GM19463 (cell line): ENCODE results near the gene LTN1.
"Not testable (repeated sequence)": the region's sequence is repeated elsewhere in the genome, so short reads cannot be mapped to it uniquely, and the experiment has no call there.

Experiments used
- ATAC-seq: cut with Tn5 transposase; IDR thresholded peaks from one replicate; pipeline ENCODE4 v1.9.1; 2021; ENCODE audit warnings: mild to moderate bottlenecking, moderate library complexity; ENCODE audit not compliant: unreplicated experiment

LTN1 gene

DNA sequence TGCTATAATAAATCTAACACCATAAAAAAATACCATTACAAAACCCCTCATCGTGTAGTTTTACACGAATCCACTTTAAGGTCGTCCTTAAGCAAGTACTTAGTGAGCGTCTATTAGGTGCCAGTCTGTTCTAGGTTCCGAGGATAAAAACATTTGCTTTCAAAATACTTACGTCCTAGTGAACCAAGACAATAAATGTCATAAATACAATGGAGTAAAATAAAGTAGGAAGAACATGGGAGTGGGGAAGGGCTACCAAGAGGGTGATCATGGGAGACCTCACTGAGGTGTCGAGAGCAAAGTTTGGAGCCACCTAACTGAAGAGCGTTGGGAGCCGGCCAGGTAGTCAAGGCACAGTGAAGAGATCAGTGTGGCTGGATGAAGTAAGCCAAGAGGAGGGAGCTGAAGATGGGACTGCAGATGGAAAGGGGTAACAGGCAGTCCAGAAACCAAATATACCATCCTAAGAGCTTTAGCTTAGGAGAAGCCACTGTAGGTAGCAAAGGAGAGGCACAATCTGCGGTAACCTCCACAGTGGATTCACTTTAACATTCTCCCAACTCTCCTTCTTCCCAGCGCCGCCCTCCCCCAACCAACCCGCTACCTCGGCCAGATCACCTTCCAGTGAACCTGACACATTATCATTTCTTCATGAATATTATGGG, 684 bp downstream of the LTN1 start:
- ATAC-seq = no peak

DNA sequence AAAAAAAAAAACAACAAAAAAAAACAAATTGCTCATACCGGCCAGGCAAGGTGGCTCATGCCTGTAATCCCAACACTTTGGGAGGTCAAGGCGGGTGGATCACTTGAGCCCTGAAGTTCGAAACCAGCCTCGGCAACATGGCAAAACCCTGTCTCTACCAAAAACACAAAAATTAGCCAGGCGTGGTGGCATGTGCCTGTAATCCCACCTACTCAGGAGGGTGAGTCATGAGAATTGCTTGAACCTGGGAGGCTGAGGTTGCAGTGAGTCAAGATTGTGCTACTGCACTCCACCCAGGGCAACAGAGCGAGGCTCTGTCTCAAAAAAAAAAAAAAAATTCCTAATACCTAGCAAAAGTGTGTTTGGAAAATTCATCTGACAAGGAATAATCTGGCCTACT, 4.5 kb downstream of the LTN1 start:
- not testable (repeated sequence) for ATAC-seq

DNA sequence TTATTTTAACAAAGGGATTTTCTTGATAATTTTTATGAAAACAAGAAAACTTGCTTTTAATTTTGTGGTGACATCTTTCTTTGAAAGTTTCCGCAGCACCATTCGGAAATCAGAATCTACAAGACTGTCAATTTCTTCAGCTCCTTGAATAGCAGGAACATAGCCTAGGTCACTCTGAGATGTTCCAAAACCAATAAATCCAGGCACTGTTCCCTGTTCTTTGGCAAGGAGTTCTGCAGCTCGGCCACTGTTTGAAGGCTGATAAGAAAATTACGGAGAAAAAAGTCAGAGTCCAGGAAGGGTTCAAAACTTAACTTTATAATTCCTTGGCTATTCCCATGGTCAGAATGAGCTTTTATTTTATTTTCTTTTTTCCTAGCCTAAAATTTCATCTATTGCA, 6.0 kb downstream of the LTN1 start:
- no peak for ATAC-seq

DNA sequence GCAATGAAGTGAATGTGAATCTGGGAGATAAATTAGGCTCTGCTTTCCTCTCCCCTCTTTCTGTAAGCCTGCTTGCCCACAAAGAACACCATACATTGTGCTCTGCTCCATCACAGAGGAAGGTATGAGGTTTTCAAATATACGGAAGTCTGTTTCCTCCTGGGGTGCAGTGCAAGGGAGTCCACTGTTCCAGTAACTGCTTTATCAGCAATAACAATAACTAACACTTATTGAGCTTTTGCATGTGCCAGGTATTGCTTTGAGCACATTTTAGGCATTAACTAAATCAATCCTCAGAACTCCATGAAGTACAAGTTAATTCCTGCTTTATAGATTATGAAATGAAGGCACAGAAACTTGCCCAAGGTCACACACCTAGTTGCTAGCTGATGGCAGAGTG, 10.0 kb downstream of the LTN1 start:
- ATAC-seq = no peak

DNA sequence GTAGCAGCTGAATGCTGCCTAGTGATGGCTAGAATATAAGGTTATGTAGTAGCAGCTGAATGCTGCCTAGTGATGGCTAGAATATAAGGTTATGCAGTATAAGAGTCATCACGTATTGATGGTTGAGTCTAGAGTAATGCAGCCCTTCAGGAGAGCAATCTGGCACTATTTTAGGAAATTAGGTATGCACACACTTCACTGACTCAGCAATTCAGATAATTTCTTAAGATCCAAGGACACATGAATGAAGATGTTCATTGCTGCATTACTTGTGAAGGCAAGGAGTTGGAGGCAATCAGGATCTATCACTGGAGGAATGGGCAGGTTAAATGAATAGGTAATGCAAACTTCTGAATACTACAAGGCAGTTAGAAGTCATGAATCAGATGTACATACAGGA, 13.6 kb downstream of the LTN1 start:
- ATAC-seq = no peak

DNA sequence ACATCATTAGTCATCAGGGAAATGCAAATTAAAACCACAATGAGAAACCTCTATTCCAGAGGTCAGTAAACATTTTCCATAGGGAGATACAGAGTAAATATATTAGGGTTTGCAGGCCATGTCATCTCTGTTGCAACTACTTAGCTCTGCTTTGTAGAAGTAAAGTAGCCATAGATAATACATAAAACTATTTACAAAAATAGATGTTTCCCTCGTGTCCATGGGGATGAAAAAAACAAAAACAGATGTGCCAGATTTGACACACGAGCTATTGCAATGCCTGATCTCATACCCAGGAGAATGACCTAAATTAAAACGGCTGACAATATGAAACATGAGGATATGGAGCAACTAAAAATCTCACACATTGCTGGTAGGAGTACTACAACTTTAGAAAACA, 17.3 kb downstream of the LTN1 start:
- no peak for ATAC-seq

DNA sequence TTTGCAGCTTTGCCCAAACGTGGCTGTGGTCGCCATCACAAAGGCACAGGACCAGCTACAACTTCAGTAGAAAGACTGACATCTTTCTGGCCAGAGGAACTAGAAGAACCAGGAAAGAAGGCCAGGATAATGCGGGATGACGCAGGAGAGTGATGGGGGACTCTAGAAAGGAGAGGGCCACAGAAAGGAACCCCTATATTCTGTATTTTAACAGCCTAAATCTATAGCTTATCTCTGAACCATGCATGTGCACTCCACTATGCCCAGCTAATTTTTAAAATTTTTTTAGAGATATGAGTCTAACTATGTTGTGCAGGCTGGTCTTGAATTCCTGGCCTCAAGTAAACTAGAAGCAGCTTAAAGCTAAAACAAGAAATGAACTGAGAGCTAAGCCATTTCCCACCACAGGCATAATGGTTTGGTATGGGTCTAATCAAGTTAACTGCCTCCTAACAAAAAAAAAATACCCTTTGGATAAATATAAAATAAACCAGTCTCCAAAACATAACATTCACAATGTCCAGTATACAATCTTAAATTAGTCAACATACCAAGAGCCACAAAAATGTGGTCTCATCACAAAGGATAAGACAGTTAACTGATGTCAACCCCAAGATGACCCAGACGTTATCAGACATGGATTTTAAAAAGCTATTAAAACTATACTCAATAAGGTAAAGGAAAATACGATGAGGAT, 18.0 kb downstream of the LTN1 start:
- ATAC-seq = no peak

DNA sequence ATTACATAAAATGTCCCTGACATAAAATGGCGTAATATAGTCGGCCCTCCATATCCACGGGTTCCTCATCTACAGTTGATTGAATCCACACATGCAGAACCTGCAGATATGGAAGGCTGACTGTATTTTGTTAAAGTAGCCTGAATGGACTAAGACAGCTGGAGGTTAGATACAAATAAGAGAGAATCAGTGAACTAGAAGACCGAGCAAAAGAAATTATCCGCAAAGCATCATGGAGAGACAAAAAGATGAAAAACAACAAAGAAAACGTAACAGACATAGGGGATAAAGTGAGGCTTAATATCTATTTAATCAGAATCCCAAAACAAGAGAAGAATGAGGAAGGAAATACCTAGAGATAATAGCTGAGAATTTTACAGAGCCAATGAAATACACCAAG, 20.3 kb downstream of the LTN1 start:
- no peak for ATAC-seq

DNA sequence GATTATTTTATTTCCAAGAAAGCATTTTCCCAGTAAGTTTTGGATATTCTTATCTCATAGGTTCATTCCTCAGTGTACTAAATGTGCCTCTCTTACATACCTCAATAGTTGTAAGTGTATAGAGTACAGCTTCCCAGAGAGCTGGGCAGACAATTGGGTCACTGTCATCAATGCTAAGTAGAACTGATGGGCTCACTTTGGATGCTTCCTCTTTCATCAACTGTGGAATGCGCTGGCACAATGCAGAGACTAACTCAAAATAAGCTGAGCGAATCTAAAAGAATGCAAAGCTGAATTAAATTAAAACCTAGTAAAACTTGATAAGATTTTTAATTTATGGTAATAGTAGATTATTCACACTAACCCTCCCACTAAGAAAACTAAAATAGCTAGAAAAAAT, 21.5 kb downstream of the LTN1 start:
- no peak for ATAC-seq

DNA sequence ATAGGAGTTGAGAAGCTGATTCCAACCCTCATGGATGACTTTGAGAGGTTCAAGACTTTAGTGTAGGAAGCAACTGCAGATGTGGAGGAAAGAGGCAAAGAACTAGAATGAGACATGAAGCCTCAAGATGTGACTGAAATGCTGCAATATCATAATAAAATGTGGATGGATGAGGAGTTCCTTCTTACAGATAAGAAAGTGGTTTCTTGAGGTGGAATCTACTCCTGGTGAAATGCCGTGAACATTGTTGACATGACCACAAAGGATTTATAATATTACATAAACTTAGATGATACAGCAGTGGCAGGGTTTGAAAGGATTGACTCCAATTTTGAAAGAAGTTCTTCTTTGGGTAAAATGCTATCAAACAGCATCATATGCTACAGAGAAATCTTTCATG, 28.8 kb downstream of the LTN1 start:
- ATAC-seq = no peak

DNA sequence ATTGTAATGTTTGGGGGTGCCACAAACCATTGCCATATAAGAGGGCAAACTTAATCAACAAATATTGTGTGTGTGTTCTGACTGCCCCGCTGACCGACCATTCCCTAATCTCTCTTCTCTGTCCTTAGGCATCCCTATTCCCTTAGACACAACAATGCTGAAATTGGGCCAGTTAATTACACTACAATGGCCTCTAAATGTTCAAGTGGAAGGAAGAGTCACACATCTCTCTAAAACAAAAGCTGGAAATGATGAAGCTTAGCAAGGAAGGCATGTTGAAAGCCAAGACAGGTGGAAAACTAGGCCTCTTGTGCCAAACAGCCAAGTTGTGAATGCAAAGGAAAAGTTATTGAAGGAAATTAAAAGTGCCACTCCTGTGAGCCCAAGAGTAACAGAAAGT, 30.2 kb downstream of the LTN1 start:
- ATAC-seq = no peak

DNA sequence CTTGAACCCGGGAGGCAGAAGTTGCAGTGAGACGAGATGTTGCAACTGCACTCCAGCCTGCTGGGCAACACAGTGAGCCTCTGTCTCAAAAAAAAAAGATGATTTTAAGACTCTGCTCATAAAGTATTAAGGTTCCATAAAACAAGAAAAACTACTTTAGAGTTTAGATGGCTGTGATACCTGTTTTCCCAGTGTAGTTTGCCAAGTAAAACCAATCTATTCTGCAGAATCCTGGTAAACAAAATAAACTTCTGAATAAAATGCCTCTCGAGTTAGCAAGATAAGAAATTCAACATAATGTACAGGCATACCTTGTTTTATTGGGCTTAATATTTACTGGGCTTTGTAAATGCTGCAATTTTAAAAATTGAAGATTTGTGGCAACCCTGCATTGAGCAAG, 30.8 kb downstream of the LTN1 start:
- no peak for ATAC-seq

DNA sequence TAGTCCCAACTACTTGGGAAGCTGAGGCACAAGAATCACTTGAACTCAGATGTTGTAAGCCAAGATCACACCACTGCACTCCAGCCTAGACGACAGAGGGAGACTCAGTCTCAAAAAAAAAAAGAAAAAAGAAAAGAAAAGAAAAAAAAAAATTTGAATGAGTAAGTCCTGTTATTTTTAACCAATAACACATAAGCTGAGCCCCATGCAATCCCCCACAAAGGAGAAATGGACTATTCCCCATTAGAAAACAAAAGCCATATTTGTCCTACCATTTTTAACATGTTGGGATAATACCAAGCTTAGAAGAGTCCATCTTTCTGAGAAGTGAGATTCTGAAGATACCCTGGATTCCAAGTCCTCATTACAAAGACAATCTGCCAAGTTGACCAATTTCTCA, 32.4 kb downstream of the LTN1 start:
- ATAC-seq = no peak

DNA sequence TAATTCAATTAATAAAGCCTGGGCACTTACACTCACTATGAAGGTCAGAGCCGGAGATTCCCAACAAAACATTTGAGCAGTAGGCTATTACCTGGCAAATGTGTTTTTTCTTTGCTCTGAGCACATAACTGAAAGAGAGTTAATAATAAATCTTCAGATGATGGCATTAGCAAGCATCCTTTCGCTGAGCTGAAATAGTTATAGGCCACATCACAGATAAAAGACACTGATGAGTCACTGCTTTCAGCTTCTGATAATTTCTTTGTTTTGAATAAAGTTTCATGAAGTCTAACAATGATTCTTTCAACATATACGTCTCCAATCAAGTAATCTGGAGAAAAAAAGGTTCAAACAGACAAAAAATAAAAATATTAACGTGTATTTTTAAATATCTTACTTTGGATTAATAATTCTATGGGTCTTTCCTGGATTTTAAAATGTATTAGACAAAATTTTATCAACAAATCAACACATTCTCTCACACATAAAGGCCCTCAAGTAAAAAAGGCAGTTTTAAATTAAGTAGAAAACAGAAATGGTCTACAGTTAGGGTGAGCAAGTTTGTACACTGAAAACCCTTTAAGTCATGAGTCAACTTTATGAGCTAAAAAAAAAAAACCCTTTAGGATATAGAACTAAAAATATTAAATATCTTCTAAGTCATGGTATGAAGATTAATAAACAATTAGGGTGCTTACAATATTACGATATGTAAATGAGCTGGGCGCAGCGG, 33.1 kb downstream of the LTN1 start:
- ATAC-seq = no peak

DNA sequence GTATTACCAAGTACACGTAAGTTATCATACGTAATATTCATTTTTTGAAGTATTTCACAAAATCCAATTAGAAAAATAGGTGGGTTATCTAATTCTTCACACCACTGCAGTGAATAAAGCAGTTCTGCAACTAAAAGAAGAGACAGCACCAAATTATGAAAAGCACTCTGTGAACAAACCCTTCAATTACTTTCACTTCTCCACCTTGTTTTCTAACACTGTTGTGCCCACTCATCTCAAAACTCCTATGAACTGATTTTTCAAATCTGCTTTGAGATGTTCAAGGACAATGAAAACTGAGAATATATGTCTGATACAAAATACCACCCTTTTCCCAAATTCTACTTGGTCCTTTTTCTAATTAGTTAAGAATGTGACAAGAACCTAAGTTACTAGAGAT, 39.4 kb downstream of the LTN1 start:
- peak; percentile 73 for ATAC-seq

DNA sequence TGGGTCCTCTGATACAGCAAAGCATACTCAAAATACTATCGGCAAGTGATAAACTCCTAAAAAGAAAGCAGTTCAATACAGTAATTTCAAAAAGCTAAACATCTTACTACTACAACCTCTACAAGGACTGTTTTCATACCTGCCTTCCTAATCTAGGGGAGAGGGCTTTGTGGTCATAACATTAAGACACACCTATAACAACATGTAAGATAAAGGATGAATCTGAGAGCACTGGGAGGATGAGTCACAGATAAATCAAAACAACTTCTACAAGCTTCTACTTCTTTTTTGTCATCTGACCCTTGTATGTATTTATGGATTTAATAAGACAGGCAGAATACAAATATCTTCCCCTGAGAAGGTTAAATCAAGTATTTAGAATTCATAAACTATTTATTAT, 40.0 kb downstream of the LTN1 start:
- ATAC-seq = no peak

DNA sequence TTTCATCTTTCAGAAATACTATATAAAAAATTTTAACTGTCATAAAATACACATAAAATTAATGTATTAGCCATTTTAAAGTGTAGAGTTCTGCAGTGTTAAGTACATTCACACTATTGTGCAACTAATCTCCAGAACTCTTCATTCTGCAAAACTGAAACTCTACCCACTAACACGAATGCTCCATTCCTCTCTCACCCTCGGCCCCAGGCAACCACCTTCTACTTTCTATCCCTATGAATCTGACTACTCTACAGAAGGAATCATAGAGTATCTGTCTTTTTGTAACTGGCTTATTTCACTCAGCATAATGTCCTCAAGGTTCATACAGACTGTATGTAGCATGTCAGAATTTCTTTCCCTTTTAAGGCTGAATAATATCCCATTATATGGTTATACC, 43.4 kb downstream of the LTN1 start:
- ATAC-seq = no peak

DNA sequence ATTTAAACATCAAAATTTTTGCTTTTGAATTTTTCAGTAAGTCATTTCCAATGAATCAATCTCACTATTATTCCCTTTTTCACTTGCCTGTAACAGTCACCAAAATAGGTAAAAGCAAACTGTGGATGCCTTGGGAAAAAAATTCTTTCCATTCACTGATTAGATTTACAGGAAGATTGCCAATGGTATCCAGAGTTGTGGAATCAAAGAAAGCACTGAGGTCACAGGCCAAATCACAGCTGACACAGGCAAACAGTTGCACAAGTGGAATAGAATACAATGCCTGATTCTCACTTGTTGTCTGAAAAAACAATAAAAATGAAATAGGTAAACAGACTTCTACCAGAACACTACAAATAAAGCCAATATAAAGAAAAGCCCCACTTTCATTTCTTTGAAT, 48.4 kb downstream of the LTN1 start:
- no peak for ATAC-seq

DNA sequence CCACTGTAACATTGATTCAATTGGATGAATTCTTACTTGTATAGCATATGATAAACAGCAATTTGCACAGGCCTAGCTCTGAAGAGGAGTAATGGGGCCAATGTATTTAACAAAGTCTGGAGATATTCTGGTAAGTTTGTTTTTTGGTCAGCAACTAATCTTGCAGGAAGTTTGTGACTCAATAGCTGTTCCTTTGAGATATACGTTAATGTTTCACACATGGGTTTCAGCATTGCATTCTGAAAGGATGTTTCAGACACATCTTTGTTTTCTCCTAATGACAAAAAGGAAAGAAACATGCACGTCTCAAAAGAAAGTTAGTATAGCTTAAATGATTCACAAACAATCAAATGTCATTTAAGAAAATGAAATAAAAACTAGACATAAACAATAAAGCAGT, 49.0 kb downstream of the LTN1 start:
- ATAC-seq = no peak

DNA sequence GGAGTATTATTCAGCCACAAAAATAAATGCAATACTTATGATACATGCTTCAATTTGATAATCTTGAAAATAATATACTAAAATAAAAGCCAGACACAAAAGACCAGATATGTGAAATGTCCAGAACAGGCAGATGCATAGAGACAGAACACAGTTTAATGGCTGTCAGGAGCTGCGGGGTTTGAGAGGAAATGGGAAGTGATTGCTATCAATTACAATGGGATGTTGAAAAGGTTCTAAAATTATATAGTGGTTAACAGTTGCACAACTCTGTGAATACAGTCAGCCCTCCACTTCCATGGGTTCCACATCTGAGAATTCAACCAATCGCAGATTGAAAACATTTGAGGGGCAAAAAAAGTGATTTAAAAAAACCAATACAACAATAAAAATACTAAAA, 54.0 kb downstream of the LTN1 start:
- no peak for ATAC-seq

DNA sequence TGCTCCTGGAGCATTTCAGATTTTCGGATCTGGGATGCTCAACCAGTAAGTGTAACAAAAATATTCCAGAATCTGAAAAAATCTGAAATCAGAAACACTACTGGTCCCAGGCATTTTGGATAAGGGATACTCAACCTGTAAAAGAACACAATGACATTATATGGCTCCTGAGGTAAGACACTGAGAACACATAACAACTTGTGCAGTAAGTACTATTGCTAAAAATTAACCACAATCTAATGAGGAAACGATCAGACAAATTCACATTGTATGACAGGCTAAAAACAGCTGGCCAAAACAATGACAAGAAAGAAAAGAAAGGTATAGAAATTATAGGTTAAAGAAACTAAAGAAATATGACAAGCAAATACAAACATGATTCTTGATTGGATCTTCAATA, 54.9 kb downstream of the LTN1 start:
- no peak for ATAC-seq

DNA sequence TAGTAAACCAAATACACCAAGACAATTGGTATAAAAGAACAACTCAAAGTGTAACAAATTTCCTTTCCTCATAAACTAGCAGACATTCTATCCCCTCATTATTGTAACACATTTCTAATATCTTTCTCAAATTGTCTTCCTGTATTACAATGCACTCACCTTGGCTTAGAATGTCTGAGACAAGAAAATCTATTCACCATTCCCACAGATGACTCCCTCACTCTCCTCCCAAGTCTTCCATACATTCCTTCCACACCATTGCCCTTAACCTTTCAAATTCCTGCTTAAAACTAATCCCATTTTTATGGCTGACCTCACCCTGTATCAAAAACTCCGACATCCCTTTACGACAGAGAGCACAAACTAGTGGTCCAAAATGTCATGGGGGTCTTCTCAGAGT, 56.0 kb downstream of the LTN1 start:
- ATAC-seq = no peak
